ENCODE measurements around the gene MLXIPL. TPM values are rescaled to one million over a fixed set of nuclear protein-coding genes. Genes with fewer than 3 reads are reported as not detected.

Gene MLXIPL
- total RNA-seq: not detected

GRCh38 chr7:73623798-73624668 lies at the start of gene MLXIPL:
TSS of gene MLXIPL (minus strand) at chr7:73624522. CDS start at chr7:73624492, 30 bp downstream.

GRCh38 chr7:73667344-73668102 lies 43.2 kb upstream of the MLXIPL start, which contains the start of gene VPS37D:
TSS of gene VPS37D (plus strand) at chr7:73667831. CDS start at chr7:73667959, 128 bp downstream.

GRCh38 chr7:73578342-73579128 lies 45.8 kb downstream of the MLXIPL start, which contains the start of gene TBL2:
TSS of gene TBL2 (minus strand) at chr7:73578579. CDS start at chr7:73578549, 30 bp downstream.

GRCh38 chr7:73557397-73558257 lies 66.7 kb downstream of the MLXIPL start, which contains the start of gene BCL7B:
TSS of gene BCL7B (minus strand) at chr7:73557690. CDS start at chr7:73557578, 112 bp downstream.

Other genes starting within 250 kb of the MLXIPL start
- gene FZD9, start 190.7 kb downstream of the MLXIPL start, total RNA-seq: 10 to 100 TPM; 12.3 to 14.5 TPM
- 10 to 100 TPM; 45.8 to 57.3 TPM for gene BAZ1B, start 102.2 kb downstream of the MLXIPL start, total RNA-seq
- 10 to 100 TPM; 20.0 to 26.3 TPM for gene BCL7B, start 66.8 kb downstream of the MLXIPL start, total RNA-seq
- gene TBL2, start 45.9 kb downstream of the MLXIPL start, total RNA-seq: 10 to 100 TPM; 62.3 to 86.9 TPM
- gene VPS37D, start 43.3 kb upstream of the MLXIPL start, total RNA-seq: 1 to 10 TPM; 3.3 to 3.4 TPM
- 1 to 10 TPM; 2.8 to 3.7 TPM for gene DNAJC30, start 58.9 kb upstream of the MLXIPL start, total RNA-seq
- gene BUD23, start 59.1 kb upstream of the MLXIPL start, total RNA-seq: 10 to 100 TPM; 40.3 to 53.3 TPM
- 1 to 10 TPM; 3.8 to 7.0 TPM for gene STX1A, start 95.1 kb upstream of the MLXIPL start, total RNA-seq
- 10 to 100 TPM in 1 of 2 donors, 1 to 10 TPM in 1; 10.0 to 20.0 TPM for gene ABHD11, start 114.3 kb upstream of the MLXIPL start, total RNA-seq
- gene CLDN3, start 145.7 kb upstream of the MLXIPL start, total RNA-seq: not detected
- gene CLDN4, start 206.5 kb upstream of the MLXIPL start, total RNA-seq: under 1 TPM in 1 of 2 donors, not detected in 1; under 0.01 TPM
- gene METTL27, start 218.0 kb upstream of the MLXIPL start, total RNA-seq: 1 to 10 TPM in 1 of 2 donors, not detected in 1; 5.0 TPM
- under 1 TPM in 1 of 2 donors, not detected in 1; 0.33 TPM for gene TMEM270, start 236.6 kb upstream of the MLXIPL start, total RNA-seq

Measured in melanocyte of skin (primary cell).